GM12878 (cell line): ENCODE measurements around the gene CD9. TPM values are rescaled to one million over a fixed set of nuclear protein-coding genes. Genes with fewer than 3 reads are reported as not detected.

Experiments
- ATAC-seq: fragments of 200-7000 bp; cut with Tn5 transposase; 3 replicates; pipeline ENCODE4 v1.9.1; 2020; ENCODE audit warnings: mild to moderate bottlenecking, moderate library complexity
- BruUV-seq: library from RNA; stranded (reverse); fragments of 400-500 nt; replicated peaks from 2 replicates; lab custom pipeline; 2021; lab: Mats Ljungman, UMichigan
- CTCF ChIA-PET: fragments of 300-600 bp; sonication (Branson Sonifier 250); formaldehyde crosslinking; extraction: SDS; loops from one replicate; lab custom pipeline; 2021; ENCODE audit warnings: inconsistent platforms; lab: Yijun Ruan, JAX
- POLR2A ChIA-PET: fragments of 350-600 bp; formaldehyde crosslinking; extraction: SDS; loops from one replicate; lab custom pipeline; 2021; ENCODE audit warnings: inconsistent platforms; lab: Charles Lee
- RAD21 ChIA-PET: fragments of 300-600 bp; sonication (Branson Sonifier 250); formaldehyde crosslinking; loops from one replicate; lab custom pipeline; 2023; ENCODE audit warnings: antibody characterized with exemption; ENCODE audit not compliant: unreplicated experiment; lab: Charles Lee
- SMC1A ChIA-PET: fragments of 300-600 bp; sonication (Branson Sonifier 250); formaldehyde crosslinking; loops from one replicate; lab custom pipeline; 2023; ENCODE audit not compliant: unreplicated experiment, uncharacterized antibody; lab: Charles Lee
- DNase-seq: peaks from one replicate; pipeline ENCODE4 v3.0.0-alpha.2; 2011; ENCODE audit warnings: low read depth, low spot score
- FAIRE-seq: peaks from 3 replicates; lab custom pipeline; 2011; peaks lifted over from hg19 to GRCh38; lab: Jason Lieb, UNC
- H2AFZ ChIP-seq: 2 replicates; pipeline ENCODE4 v1.6.0; 2011; ENCODE audit warnings: low read depth, low read length, control low read depth; ENCODE audit not compliant: control insufficient read depth
- H3K27ac ChIP-seq: 2 replicates; pipeline ENCODE4 v1.5.1; 2011; ENCODE audit warnings: control low read depth; ENCODE audit not compliant: control insufficient read depth, insufficient read depth
- H3K27me3 ChIP-seq, 2 experiments: replicated peaks in 1 of 2; 2 replicates each; pipeline versions ENCODE4 v1.6.0 to v1.6.1; 2011; ENCODE audit warnings: low read length in 1 of 2; ENCODE audit not compliant: control insufficient read depth in 2 of 2, insufficient read depth in 2 of 2
- H3K36me3 ChIP-seq, 2 experiments: 2 replicates each; pipeline ENCODE4 v1.5.1; 2011; ENCODE audit warnings: low read length in 1 of 2; ENCODE audit not compliant: control insufficient read depth in 2 of 2, insufficient read depth in 2 of 2
- H3K4me1 ChIP-seq: 2 replicates; pipeline ENCODE4 v1.6.1; 2011; ENCODE audit warnings: mild to moderate bottlenecking, low read length, moderate library complexity, mixed read lengths; ENCODE audit not compliant: control insufficient read depth, insufficient read depth
- H3K4me2 ChIP-seq: 2 replicates; pipeline ENCODE4 v1.6.0; 2011; ENCODE audit warnings: control low read depth; ENCODE audit not compliant: control insufficient read depth, insufficient read depth
- H3K4me3 ChIP-seq: fragments of 200-600 bp; sonication (generic); 2 replicates; pipeline ENCODE4 v1.5.1; 2016
- H3K79me2 ChIP-seq: 2 replicates; pipeline ENCODE4 v1.6.0; 2011; ENCODE audit warnings: low read length; ENCODE audit not compliant: control insufficient read depth, insufficient read depth
- H3K9ac ChIP-seq: 2 replicates; pipeline ENCODE4 v1.8.0; 2011; ENCODE audit warnings: low read length, control low read depth, mixed read lengths; ENCODE audit not compliant: control insufficient read depth, insufficient read depth
- H3K9me3 ChIP-seq: replicated peaks from 3 replicates; pipeline ENCODE4 v1.5.1; 2011; ENCODE audit warnings: mild to moderate bottlenecking, low read length; ENCODE audit not compliant: control insufficient read depth, insufficient read depth
- H4K20me1 ChIP-seq: 2 replicates; pipeline ENCODE4 v1.6.0; 2011; ENCODE audit not compliant: control insufficient read depth, insufficient read depth
- BCL11A ChIP-seq: IDR thresholded peaks from 2 replicates; pipeline ENCODE4 v1.6.1; 2011; ENCODE audit warnings: low read depth, low read length
- CBFB ChIP-seq: IDR thresholded peaks from 2 replicates; pipeline ENCODE4 v1.6.1; 2016; ENCODE audit warnings: antibody characterized with exemption, low read depth
- E2F8 ChIP-seq: fragments of 450-650 bp; IDR thresholded peaks from 2 replicates; pipeline ENCODE4 v1.6.1; 2018; ENCODE audit warnings: mild to moderate bottlenecking, low read depth, moderate library complexity; ENCODE audit not compliant: partially characterized antibody
- HDAC6 ChIP-seq: fragments of 200-600 bp; sonication (generic); IDR thresholded peaks from one replicate; pipeline ENCODE4 v1.8.0; 2017; ENCODE audit warnings: antibody characterized with exemption; ENCODE audit not compliant: unreplicated experiment
- HDGF ChIP-seq: fragments of 450-650 bp; IDR thresholded peaks from 2 replicates; pipeline ENCODE4 v1.6.1; 2016; ENCODE audit warnings: antibody characterized with exemption
- MYC ChIP-seq: IDR thresholded peaks from 2 replicates; pipeline ENCODE4 v1.6.1; 2011; ENCODE audit warnings: mild to moderate bottlenecking, low read length, moderate library complexity, inconsistent platforms; ENCODE audit not compliant: insufficient read depth, insufficient replicate concordance, insufficient read length, severe bottlenecking
- NR2C2 ChIP-seq: IDR thresholded peaks from 2 replicates; pipeline ENCODE4 v1.6.1; 2011; ENCODE audit warnings: borderline replicate concordance, low read depth; ENCODE audit not compliant: control insufficient read depth, insufficient read length
- TCF3 ChIP-seq: IDR thresholded peaks from 2 replicates; pipeline ENCODE4 v1.6.1; 2012; ENCODE audit warnings: low read depth, mild to moderate bottlenecking, low read length, borderline replicate concordance; ENCODE audit not compliant: insufficient read depth
- YY1 ChIP-seq: IDR thresholded peaks from 2 replicates; pipeline ENCODE4 v1.6.1; 2011; ENCODE audit warnings: low read depth, mild to moderate bottlenecking, low read length
- ZBTB40 ChIP-seq: fragments of 450-650 bp; IDR thresholded peaks from 2 replicates; pipeline ENCODE4 v1.6.1; 2016; ENCODE audit warnings: mild to moderate bottlenecking, moderate library complexity, borderline replicate concordance
- WGBS: methylation state at CpG from one replicate; pipeline ENCODE4 v1.1.6; 2016; ENCODE audit warnings: low lambda C conversion rate; ENCODE audit not compliant: insufficient replicate concordance, insufficient coverage; ENCODE audit errors: missing lambda C conversion rate; 5-methylcytosine and 5-hydroxymethylcytosine counted together
- in situ Hi-C: fragments of 300-500 bp; cut with MboI; formaldehyde crosslinking; loops from 9 replicates; pipeline ENCODE4 v1.14.3; 2018; ENCODE audit warnings: mixed read lengths
- intact Hi-C: fragments of 100-400 bp; cut with micrococcal nuclease; formaldehyde crosslinking; loops from one replicate; pipeline ENCODE4 v1.14.2; 2022; ENCODE audit not compliant: unreplicated experiment
- polyA plus RNA-seq, 11 experiments: library from polyadenylated mRNA; depleted of rRNA in 4 of 11; unstranded in 6 of 11; stranded (reverse) in 5 of 11; fragments of >200 nt; fragmentation: Nextera tagmentation in 4 of 11; fragmentation: Illumina TruSeq in 1 of 11; extraction: Ambion mirVana in 4 of 11; extraction: Trizol in 1 of 11; gene quantifications; 1 replicate in 1 of 11; 2 replicates in 10 of 11; pipeline versions ENCODE4 v1.2.1 to v1.2.3, GENCODE V29; 2011 to 2016; ENCODE audit warnings: inconsistent platforms in 2 of 11, missing spikeins in 2 of 11, low read depth in 1 of 11
- total RNA-seq, 4 experiments: library from RNA; depleted of rRNA in 3 of 4; stranded (reverse); fragments of >200 nt in 3 of 4; fragmentation: Illumina TruSeq in 1 of 4; extraction: Trizol in 1 of 4; gene quantifications; 2 replicates each; pipeline versions ENCODE4 v1.2.1 to v1.2.3, GENCODE V29; 2013 to 2021
- TF ChIP-seq, protein P1 (sequence below): fragments of 450-650 bp; IDR thresholded peaks from 2 replicates; pipeline ENCODE4 v1.6.1; 2017; ENCODE audit warnings: mild to moderate bottlenecking, moderate library complexity

Gene CD9
- total and polyA plus RNA-seq, 10 of the 15 experiments (the other 5 are each of a cell fraction or from before 2014, with no cell fraction given): 4.8 to 29.9 (median 9.7) TPM

GRCh38 chr12:6226002-6226678 is 25.9 kb downstream of the CD9 start:
- RAD21 ChIA-PET: interaction anchor here (1.6 to 1.9 kb wide), 2 partner anchors 21 to 31 kb away, joined by 4 read pairs; no protein-coding TSS in a partner anchor
- no peak overlapping the region for H3K4me2 ChIP-seq
- no peak overlapping the region for H3K27ac ChIP-seq
- H3K36me3 ChIP-seq: no peaks in the 10 kb centered on the region
- SMC1A ChIA-PET: interaction anchor here (0.8 to 1.4 kb wide), 4 partner anchors 21 to 57 kb away, joined by 3 to 6 read pairs (median 4); no protein-coding TSS in a partner anchor
- intact Hi-C loops (no loop called here), in situ Hi-C loops (no loop called here)
- no peaks in the 10 kb centered on the region for H4K20me1 ChIP-seq
- CTCF ChIA-PET: interaction anchor here (0.8 to 1.2 kb wide), 3 partner anchors 11 to 58 kb away, joined by 3 to 4 read pairs (median 3); no protein-coding TSS in a partner anchor
- no peaks in the 10 kb centered on the region for H3K9me3 ChIP-seq
- no peak overlapping the region for H3K4me3 ChIP-seq
- no peak overlapping the region for H3K9ac ChIP-seq
- DNase-seq: no peak
- no peak for FAIRE-seq
- no peak overlapping the region for H2AFZ ChIP-seq
- no peaks in the 10 kb centered on the region for H3K79me2 ChIP-seq
- BruUV-seq: no TSS peak
- no peak for ATAC-seq
- H3K4me1 ChIP-seq: peaks cover 9% of the 10 kb centered on the region
- no peaks in the 10 kb centered on the region; a peak in 1 of 4 replicates for H3K27me3 ChIP-seq
- whole genome bisulfite sequencing: 47% methylated on average over 12 of the region's 12 CpGs
- POLR2A ChIA-PET: interaction anchor here (1.3 to 1.8 kb wide), 2 partner anchors 21 to 31 kb away, joined by 3 to 4 read pairs; no protein-coding TSS in a partner anchor
- no peak for TF ChIP-seq ZBTB40
- TF ChIP-seq HDAC6: no peak
- no peak for TF ChIP-seq BCL11A
- TF ChIP-seq YY1: no peak
- no peak for TF ChIP-seq CBFB
- no peak for TF ChIP-seq MYC
- no peak for TF ChIP-seq E2F8
- TF ChIP-seq HDGF: no peak
- no peak for TF ChIP-seq TCF3
- TF ChIP-seq, protein P1, sequence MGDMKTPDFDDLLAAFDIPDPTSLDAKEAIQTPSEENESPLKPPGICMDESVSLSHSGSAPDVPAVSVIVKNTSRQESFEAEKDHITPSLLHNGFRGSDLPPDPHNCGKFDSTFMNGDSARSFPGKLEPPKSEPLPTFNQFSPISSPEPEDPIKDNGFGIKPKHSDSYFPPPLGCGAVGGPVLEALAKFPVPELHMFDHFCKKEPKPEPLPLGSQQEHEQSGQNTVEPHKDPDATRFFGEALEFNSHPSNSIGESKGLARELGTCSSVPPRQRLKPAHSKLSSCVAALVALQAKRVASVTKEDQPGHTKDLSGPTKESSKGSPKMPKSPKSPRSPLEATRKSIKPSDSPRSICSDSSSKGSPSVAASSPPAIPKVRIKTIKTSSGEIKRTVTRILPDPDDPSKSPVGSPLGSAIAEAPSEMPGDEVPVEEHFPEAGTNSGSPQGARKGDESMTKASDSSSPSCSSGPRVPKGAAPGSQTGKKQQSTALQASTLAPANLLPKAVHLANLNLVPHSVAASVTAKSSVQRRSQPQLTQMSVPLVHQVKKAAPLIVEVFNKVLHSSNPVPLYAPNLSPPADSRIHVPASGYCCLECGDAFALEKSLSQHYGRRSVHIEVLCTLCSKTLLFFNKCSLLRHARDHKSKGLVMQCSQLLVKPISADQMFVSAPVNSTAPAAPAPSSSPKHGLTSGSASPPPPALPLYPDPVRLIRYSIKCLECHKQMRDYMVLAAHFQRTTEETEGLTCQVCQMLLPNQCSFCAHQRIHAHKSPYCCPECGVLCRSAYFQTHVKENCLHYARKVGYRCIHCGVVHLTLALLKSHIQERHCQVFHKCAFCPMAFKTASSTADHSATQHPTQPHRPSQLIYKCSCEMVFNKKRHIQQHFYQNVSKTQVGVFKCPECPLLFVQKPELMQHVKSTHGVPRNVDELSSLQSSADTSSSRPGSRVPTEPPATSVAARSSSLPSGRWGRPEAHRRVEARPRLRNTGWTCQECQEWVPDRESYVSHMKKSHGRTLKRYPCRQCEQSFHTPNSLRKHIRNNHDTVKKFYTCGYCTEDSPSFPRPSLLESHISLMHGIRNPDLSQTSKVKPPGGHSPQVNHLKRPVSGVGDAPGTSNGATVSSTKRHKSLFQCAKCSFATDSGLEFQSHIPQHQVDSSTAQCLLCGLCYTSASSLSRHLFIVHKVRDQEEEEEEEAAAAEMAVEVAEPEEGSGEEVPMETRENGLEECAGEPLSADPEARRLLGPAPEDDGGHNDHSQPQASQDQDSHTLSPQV: no peak
- TF ChIP-seq NR2C2: no peak
